SKM-1 (cell line): ENCODE results near the gene CUTA.

Experiments used
- DNase-seq: peaks from one replicate; lab custom pipeline; 2025; ENCODE audit not compliant: unreplicated experiment; lab: John Stamatoyannopoulos, UW

CUTA gene

GRCh38 chr6:33424855-33425667, 7.2 kb upstream of the CUTA start:
- no peak for DNase-seq

GRCh38 chr6:33423777-33424176, 5.9 kb upstream of the CUTA start:
- DNase-seq = no peak

- DNase-seq = no peak
Observed at GRCh38 chr6:33421344-33421643, 3.4 kb upstream of the CUTA start.

- DNase-seq = no peak
Observed at GRCh38 chr6:33420491-33421343, 2.8 kb upstream of the CUTA start.

GRCh38 chr6:33419580-33420490, 1.9 kb upstream of the CUTA start, which contains the start of gene SYNGAP1:
TSS of gene SYNGAP1 (plus strand) at chr6:33420065. CDS start at chr6:33420265, 200 bp downstream.
- no peak for DNase-seq

- DNase-seq = no peak
Observed at GRCh38 chr6:33418690-33419291, 884 bp upstream of the CUTA start.

GRCh38 chr6:33417128-33417902, 592 bp downstream of the CUTA start:
- DNase-seq = no peak

- DNase-seq = no peak
Observed at GRCh38 chr6:33416386-33417127, 1.4 kb downstream of the CUTA start.

- no peak for DNase-seq
Observed at GRCh38 chr6:33415831-33416230, 2.1 kb downstream of the CUTA start.

- no peak for DNase-seq
Observed at GRCh38 chr6:33414592-33415271, 3.2 kb downstream of the CUTA start.

GRCh38 chr6:33413241-33414120, 4.4 kb downstream of the CUTA start:
- no peak for DNase-seq

GRCh38 chr6:33412140-33413009, 5.5 kb downstream of the CUTA start:
- no peak for DNase-seq

GRCh38 chr6:33411632-33412005, 6.3 kb downstream of the CUTA start:
- no peak for DNase-seq

GRCh38 chr6:33410711-33411631, 6.9 kb downstream of the CUTA start, which contains the start of gene PHF1:
TSS of gene PHF1 (plus strand) at chr6:33411014. CDS start at chr6:33412264, 1,250 bp downstream.
- DNase-seq = peak; percentile 66

GRCh38 chr6:33410050-33410710, 7.7 kb downstream of the CUTA start:
- DNase-seq = peak; percentile 98
